HG02981 (cell line): ENCODE results near the gene KBTBD13.
"Not testable (repeated sequence)": the region's sequence is repeated elsewhere in the genome, so short reads cannot be mapped to it uniquely, and the experiment has no call there.

Source experiments
- ATAC-seq: cut with Tn5 transposase; IDR thresholded peaks from one replicate; pipeline ENCODE4 v1.9.1; 2021; ENCODE audit warnings: mild to moderate bottlenecking, moderate library complexity; ENCODE audit not compliant: unreplicated experiment

KBTBD13 gene

GRCh38 chr15:65087873-65088642 is 11.5 kb downstream of the KBTBD13 start:
- no peak for ATAC-seq

- ATAC-seq: no peak
Measured at GRCh38 chr15:65088643-65089021, 12.1 kb downstream of the KBTBD13 start.

GRCh38 chr15:65089206-65089824 is 12.8 kb downstream of the KBTBD13 start:
- ATAC-seq: no peak

- no peak for ATAC-seq
Measured at GRCh38 chr15:65091946-65092770, 15.6 kb downstream of the KBTBD13 start.

DNA sequence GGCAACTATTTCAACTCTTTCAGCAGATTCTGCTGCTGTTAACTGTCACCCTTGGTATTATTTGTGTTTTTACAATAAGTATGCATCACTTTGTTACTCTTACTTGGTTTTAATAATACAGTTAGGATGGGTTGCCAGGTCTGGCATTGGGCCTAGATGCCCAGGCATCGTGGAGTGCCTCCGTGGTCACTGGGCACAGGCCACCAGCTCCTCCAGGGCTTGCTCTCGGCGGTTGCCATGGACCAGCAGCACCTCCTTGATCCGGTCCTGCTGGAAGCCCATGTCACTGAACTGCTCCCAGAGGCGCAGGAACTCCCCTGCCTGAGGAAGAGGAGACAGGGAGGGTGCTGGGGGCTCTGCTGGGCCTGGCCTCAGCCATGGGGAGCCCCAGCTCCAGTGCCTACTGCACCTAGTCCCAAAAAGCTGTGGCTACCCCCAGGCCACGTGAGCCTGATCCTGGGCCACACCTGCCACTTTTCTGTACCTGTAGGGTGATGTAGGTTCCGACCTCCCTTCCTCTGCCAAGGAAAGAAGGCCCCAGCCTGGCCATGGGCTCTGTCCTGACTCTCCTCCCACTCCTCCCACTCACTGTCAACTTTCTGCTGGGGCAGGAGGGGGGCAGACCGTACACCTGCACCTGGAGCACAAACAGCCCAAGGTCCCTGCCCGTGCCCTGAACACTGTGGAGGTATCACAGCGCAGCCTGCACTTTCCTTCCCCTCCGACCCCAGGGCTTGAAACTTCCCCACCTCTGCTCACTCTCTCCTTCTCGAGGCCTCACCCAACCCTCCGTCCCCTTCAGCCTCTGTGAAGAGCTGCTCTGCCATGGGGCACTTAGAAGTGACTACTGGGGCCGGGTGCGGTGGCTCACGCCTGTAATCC is 16.6 kb downstream of the KBTBD13 start:
- no peak for ATAC-seq

DNA sequence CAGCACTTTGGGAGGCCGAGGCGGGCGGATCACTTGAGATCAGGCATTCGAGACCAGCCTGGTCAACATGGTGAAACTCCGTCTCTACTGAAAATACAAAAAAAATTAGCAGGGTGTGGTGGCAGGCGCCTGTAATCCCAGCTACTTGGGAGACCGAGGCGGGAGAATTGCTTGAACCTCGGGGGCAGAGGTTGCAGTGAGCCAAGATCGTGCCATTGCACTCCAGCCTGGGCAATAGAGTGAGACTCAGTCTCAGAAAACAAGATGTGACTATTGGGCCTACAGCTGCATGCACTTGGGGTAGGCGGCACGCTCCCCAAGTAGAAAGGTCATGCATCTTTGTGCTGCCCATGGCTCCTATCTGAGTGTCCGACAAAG is 17.2 kb downstream of the KBTBD13 start:
- ATAC-seq: not testable (repeated sequence)

DNA sequence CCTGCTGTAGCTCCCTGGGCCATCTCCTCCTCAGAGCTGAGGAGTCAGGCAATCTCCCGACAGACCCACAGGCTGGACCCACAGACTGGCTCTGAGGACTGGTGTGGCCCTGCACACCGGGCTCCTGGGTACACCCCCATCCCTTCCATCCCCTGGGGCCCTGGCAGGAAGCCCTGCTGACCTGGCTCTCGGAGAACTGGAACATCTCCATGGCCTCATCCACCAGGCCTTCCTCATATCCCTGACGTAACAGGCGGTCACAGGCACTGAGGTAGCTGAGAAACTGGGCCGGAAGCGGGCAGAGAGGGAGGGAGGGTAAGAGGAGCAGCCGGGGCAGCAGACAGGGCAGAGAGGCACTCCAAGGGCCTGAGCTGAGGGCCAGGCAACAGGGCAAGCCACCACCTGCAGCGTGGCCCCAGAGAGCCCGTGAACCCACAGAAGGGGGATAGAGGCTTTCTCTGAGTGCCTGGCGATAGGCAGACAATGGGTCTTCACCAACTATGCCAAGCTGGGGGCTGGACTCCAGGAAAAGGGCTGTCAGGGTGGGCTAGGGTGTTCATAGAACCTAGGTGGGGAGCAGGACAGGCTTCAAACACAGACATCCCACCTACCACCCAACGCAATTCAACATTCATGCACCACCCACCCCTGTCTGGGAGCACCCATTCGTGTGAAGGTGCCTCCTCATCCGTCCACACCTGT is 17.9 kb downstream of the KBTBD13 start:
- no peak for ATAC-seq

GRCh38 chr15:65095011-65095746 is 18.6 kb downstream of the KBTBD13 start:
- no peak for ATAC-seq

DNA sequence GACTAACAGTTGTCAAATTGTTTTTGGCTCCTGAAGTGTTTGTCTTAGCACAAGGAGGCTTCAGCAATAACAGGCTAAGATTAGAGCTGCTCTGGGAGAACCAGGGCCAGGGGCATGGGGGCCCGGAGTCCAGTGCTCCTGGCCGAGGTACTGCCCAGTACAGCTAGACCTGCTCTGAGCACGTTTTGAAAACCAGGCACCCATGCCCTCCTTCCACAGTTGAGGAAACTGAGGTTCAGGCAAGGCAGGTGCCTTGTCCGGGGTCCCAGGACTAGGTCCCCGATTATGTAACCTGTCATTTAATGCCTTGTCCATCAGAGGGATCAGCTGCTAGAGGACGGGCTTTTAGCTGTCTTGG is 19.2 kb downstream of the KBTBD13 start:
- no peak for ATAC-seq

DNA sequence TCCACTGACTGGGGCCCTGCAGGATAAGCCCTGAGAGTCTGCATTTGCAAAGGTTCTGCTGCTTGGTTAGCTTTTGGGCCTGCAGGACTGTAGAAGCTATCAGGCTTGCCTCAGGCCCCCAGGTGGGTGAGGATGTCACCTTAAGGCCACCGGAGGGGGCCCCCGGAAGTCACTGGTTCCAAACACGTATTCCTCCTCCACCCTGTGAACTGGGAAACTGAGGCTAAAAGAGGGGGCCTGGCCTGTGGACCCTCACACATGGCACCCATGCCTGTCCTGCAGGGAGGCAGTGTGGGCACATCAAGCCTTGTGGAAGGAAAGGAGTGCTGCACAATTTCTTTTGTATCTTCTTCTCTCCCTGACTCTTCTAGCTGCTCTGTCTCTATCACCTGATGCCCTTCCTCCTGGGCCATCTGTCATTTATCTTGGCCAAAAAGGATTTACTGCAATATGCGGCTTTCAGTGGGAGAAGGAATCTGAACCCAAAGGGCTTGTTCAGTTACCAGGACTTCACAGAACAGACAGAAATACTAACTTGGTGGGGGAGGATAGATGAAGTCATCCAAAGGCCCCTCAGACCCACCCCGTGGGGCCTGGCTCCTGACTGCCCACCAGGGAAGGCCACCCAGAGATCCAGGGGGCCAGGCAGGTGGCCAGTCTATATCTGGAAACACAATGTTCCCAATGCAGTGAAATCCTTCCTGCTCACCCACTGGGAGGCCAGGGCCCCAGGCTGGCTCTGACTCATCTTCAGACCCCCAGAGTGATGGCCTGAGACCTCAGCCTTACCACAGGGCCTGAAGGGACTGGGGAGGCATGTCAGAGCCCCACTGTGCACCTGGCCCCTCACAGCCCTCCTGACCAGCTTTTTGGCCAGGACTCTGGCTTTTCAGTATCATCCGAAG is 20.2 kb downstream of the KBTBD13 start:
- ATAC-seq: no peak

DNA sequence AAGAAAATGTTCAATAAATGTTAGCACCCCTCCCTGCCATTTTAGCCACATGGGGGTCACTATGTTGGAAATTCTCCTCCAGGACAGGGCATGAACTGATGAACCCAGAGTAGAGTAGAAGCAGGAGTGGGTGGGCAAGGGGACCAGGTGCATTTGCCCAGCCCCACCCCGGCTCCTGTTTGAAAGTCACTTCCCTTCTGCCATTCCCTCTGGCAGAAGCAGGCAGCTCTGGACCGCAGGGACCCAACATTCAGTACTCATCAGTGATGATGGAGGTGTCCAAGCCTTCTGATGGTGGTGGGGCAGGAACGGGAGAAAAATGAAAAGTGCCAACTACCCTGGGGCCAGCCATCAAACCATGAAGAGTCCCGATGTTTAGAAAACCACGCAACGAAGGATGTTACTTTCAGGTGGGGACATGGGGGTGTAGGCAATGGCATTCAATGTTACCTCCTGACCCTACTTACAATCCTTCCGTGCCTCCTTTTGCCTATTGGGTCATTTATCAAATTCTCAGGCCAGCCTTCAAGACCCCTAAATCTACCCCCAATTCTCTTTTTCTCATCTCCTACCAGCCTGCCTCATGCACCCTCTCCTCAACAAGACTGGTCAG is 21.2 kb downstream of the KBTBD13 start:
- no peak for ATAC-seq

- no peak for ATAC-seq
Measured at GRCh38 chr15:65099336-65099735, 22.8 kb downstream of the KBTBD13 start.

DNA sequence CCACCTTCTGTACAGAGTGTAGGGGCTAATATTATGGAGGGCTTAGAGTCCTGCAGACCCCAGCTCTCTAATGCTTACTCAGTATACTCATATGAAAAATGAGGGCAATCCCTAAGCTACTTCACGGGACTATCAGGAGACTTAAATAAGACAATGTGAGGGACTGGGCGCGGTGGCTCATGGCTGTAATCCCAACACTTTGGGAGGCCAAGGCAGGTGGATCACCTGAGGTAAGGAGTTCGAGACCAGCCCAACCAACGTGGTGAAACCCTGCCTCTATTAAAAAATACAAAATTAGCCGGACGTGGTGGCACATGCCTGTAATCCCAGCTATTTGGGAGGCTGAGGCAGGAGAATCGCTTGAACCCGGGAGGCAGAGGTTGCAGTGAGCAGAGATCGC is 23.3 kb downstream of the KBTBD13 start:
- not testable (repeated sequence) for ATAC-seq

DNA sequence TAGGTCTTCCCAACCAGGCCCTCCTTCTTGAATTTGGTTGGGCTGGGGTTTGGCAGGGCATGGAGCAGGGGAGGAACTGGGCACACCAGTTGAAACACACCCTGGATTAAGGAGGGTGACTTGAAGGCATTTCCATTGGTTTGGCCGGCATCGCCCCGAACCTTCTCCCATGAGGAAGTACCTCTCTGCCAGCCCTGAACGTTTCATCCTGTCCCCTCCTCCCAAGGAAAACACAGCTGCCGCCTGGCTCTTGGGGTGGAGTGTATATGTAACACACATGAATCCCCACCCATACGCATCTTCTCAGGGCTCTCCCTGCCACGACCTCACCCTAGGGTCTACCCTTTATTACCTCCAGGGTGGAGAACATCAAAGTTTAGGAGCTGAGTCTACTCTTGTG is 23.9 kb downstream of the KBTBD13 start:
- no peak for ATAC-seq

DNA sequence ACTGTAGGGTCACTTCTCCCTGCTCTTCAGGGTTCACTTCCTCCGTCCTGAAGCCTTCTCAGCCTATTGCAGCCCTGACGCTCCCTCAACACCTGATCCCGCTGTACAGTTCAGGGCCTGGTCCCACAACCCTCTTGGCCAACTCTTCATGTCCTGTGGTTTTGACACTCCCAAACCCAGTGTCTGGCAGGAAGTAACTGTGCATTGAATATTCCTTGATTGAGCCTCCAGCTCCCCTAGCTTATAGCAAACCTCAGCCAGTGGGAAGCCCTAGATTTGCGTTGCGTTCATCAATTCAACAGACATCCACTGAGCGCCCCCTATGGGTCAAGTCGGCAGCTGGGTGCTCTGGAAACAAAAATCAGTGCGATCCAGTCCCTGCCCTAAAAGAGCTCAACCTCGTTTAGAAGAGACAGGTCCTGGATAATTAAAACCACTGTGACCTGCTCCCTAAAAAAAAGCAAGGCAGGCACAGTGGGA is 24.9 kb downstream of the KBTBD13 start:
- no peak for ATAC-seq

GRCh38 chr15:65101891-65102708 is 25.6 kb downstream of the KBTBD13 start:
- no peak for ATAC-seq

- no peak for ATAC-seq
Measured at GRCh38 chr15:65102912-65103311, 26.4 kb downstream of the KBTBD13 start.
